CD14-positive monocyte (primary cell): ENCODE data around the gene CADM1. TPM values are rescaled to one million over a fixed set of nuclear protein-coding genes. Genes with fewer than 3 reads are reported as not detected.

Experiments
- DNase-seq, 3 donors: peaks; one replicate each; pipeline ENCODE4 v3.0.0-alpha.2; 2011 to 2022
- H2AFZ ChIP-seq: 2 replicates; pipeline ENCODE4 v1.6.0; 2012; ENCODE audit warnings: mild to moderate bottlenecking, low read depth, low read length, inconsistent platforms; ENCODE audit not compliant: insufficient read depth, poor library complexity, severe bottlenecking
- H3K27ac ChIP-seq, 2 donors: 1 replicate in 1 of 2; 2 replicates in 1 of 2; pipeline ENCODE4 v1.5.1; 2012 to 2013; ENCODE audit warnings: low read length in 2 of 2, control low read depth in 1 of 2, inconsistent platforms in 1 of 2, low read depth in 1 of 2, mild to moderate bottlenecking in 1 of 2
- H3K27me3 ChIP-seq, 2 donors: one replicate each; pipeline versions ENCODE4 v1.6.0 to v1.6.1; 2011 to 2013; ENCODE audit warnings: low read length in 2 of 2; ENCODE audit not compliant: control insufficient read depth in 2 of 2, insufficient read depth in 2 of 2
- H3K36me3 ChIP-seq, 2 donors: replicated peaks in 1 of 2; 1 replicate in 1 of 2; 2 replicates in 1 of 2; pipeline versions ENCODE4 v1.5.1 to v1.6.1; 2012 to 2013; ENCODE audit warnings: low read length in 2 of 2, control low read depth in 1 of 2, inconsistent platforms in 1 of 2, mild to moderate bottlenecking in 1 of 2; ENCODE audit not compliant: insufficient read depth in 2 of 2, control insufficient read depth in 1 of 2
- H3K4me1 ChIP-seq, 2 donors: 1 replicate in 1 of 2; 2 replicates in 1 of 2; pipeline versions ENCODE4 v1.5.1 to v1.6.1; 2012 to 2013; ENCODE audit warnings: low read length in 2 of 2, control low read depth in 1 of 2, inconsistent platforms in 1 of 2, mild to moderate bottlenecking in 1 of 2, moderate library complexity in 1 of 2; ENCODE audit not compliant: insufficient read depth in 2 of 2, control insufficient read depth in 1 of 2
- H3K4me2 ChIP-seq: replicated peaks from 2 replicates; pipeline ENCODE3; 2012; ENCODE audit warnings: low read length, moderate library complexity, mild to moderate bottlenecking; ENCODE audit not compliant: poor library complexity, severe bottlenecking; ENCODE audit errors: extremely low read depth
- H3K4me3 ChIP-seq, 3 experiments: fragments of 200-600 bp in 1 of 3; sonication (generic) in 1 of 3; replicated peaks in 1 of 3; 1 replicate in 2 of 3; 2 replicates in 1 of 3; pipeline ENCODE4 v1.5.1; 2011 to 2013; ENCODE audit warnings: low read length in 3 of 3, mild to moderate bottlenecking in 3 of 3, control low read depth in 2 of 3, low read depth in 2 of 3, inconsistent platforms in 1 of 3, moderate library complexity in 1 of 3
- H3K79me2 ChIP-seq: 2 replicates; pipeline ENCODE4 v1.6.0; 2012; ENCODE audit warnings: mild to moderate bottlenecking, control low read depth, inconsistent platforms, low read length, moderate library complexity; ENCODE audit not compliant: insufficient read depth
- H3K9ac ChIP-seq: 2 replicates; pipeline ENCODE4 v1.6.0; 2017; ENCODE audit warnings: low read length, mild to moderate bottlenecking; ENCODE audit not compliant: insufficient read depth, poor library complexity, severe bottlenecking
- H3K9me3 ChIP-seq, 2 donors: replicated peaks in 1 of 2; 1 replicate in 1 of 2; 2 replicates in 1 of 2; pipeline versions ENCODE4 v1.5.1 to v1.6.1; 2012 to 2013; ENCODE audit warnings: low read length in 2 of 2, control low read depth in 1 of 2; ENCODE audit not compliant: control insufficient read depth in 1 of 2, insufficient read depth in 1 of 2
- H4K20me1 ChIP-seq: 2 replicates; pipeline ENCODE4 v1.6.0; 2012; ENCODE audit warnings: mild to moderate bottlenecking, low read length, control low read depth, moderate library complexity; ENCODE audit not compliant: insufficient read depth
- H3K27ac Mint-ChIP-seq, 7 donors: one replicate each; pipeline ENCODE4 v1.8.0; 2020; ENCODE audit warnings: mild to moderate bottlenecking in 7 of 7, mixed read lengths in 7 of 7, moderate library complexity in 6 of 7, inconsistent platforms in 2 of 7
- H3K27me3 Mint-ChIP-seq, 3 donors: one replicate each; pipeline ENCODE4 v1.8.0; 2021 to 2022; ENCODE audit warnings: low read depth in 3 of 3, mild to moderate bottlenecking in 3 of 3, mixed read lengths in 3 of 3, moderate library complexity in 3 of 3, inconsistent platforms in 1 of 3
- H3K36me3 Mint-ChIP-seq, 2 donors: one replicate each; pipeline ENCODE4 v1.8.0; 2020; ENCODE audit warnings: mixed read lengths in 2 of 2, inconsistent platforms in 1 of 2, mild to moderate bottlenecking in 1 of 2
- H3K4me1 Mint-ChIP-seq: one replicate; pipeline ENCODE4 v1.8.0; 2020; ENCODE audit warnings: mild to moderate bottlenecking, mixed read lengths
- H3K4me3 Mint-ChIP-seq, 2 donors: one replicate each; pipeline ENCODE4 v1.8.0; 2020; ENCODE audit warnings: mild to moderate bottlenecking in 2 of 2, mixed read lengths in 2 of 2, moderate library complexity in 1 of 2
- H3K9me3 Mint-ChIP-seq, 7 donors: one replicate each; pipeline ENCODE4 v1.8.0; 2020 to 2022; ENCODE audit warnings: mixed read lengths in 7 of 7, mild to moderate bottlenecking in 6 of 7, moderate library complexity in 6 of 7, inconsistent platforms in 2 of 7
- WGBS: methylation state at CpG from one replicate; pipeline ENCODE4 v1.1.5; 2013; ENCODE audit warnings: missing lambda C conversion rate; ENCODE audit not compliant: insufficient coverage; 5-methylcytosine and 5-hydroxymethylcytosine counted together
- intact Hi-C, 2 donors: fragments of 100-400 bp; cut with micrococcal nuclease; formaldehyde crosslinking; loops; one replicate each; pipeline versions ENCODE4 v1.15.0 to v1.15.1; 2023
- polyA plus RNA-seq, 3 donors: library from polyadenylated mRNA; depleted of rRNA in 1 of 3; unstranded in 2 of 3; stranded (reverse) in 1 of 3; fragments of 300-500 nt in 2 of 3; fragments of >200 nt in 1 of 3; fragmentation: Illumina TruSeq in 2 of 3; gene quantifications; 1 replicate in 2 of 3; 2 replicates in 1 of 3; pipeline ENCODE4 v1.2.3, GENCODE V29; 2012 to 2021
- TF ChIP-seq, protein P1 (sequence below): fragments of 200-600 bp; IDR thresholded peaks from one replicate; pipeline ENCODE4 v1.8.0; 2022; ENCODE audit warnings: antibody characterized with exemption, mild to moderate bottlenecking

Gene CADM1
- polyA plus RNA-seq, 3 donors: not detected

- no peaks in the 10 kb centered on the region for H3K9me3 ChIP-seq
- no peaks in the 10 kb centered on the region for H3K36me3 Mint-ChIP-seq
- peaks cover 0 to 2% (median 0%) of the 10 kb centered on the region in 7 donors for H3K9me3 Mint-ChIP-seq
- no peaks in the 10 kb centered on the region for H3K27me3 ChIP-seq
- no peaks in the 10 kb centered on the region for H3K79me2 ChIP-seq
- no peak overlapping the region for H3K27ac ChIP-seq
- no peaks in the 10 kb centered on the region for H3K4me1 Mint-ChIP-seq
- H3K4me3 Mint-ChIP-seq: no peak overlapping the region
- peaks cover 2 to 3% (median 3%) of the 10 kb centered on the region in 3 donors for H3K27me3 Mint-ChIP-seq
- H3K4me3 ChIP-seq: no peak overlapping the region
- H4K20me1 ChIP-seq: no peaks in the 10 kb centered on the region
- H3K36me3 ChIP-seq: no peaks in the 10 kb centered on the region
- DNase-seq: no peak
- intact Hi-C loops: no loop called here
- H3K27ac Mint-ChIP-seq: no peak overlapping the region
- H3K4me1 ChIP-seq: no peaks in the 10 kb centered on the region
- H3K9ac ChIP-seq: no peak overlapping the region
- H2AFZ ChIP-seq: no peak overlapping the region
- no peak overlapping the region for H3K4me2 ChIP-seq
- TF ChIP-seq, protein P1, sequence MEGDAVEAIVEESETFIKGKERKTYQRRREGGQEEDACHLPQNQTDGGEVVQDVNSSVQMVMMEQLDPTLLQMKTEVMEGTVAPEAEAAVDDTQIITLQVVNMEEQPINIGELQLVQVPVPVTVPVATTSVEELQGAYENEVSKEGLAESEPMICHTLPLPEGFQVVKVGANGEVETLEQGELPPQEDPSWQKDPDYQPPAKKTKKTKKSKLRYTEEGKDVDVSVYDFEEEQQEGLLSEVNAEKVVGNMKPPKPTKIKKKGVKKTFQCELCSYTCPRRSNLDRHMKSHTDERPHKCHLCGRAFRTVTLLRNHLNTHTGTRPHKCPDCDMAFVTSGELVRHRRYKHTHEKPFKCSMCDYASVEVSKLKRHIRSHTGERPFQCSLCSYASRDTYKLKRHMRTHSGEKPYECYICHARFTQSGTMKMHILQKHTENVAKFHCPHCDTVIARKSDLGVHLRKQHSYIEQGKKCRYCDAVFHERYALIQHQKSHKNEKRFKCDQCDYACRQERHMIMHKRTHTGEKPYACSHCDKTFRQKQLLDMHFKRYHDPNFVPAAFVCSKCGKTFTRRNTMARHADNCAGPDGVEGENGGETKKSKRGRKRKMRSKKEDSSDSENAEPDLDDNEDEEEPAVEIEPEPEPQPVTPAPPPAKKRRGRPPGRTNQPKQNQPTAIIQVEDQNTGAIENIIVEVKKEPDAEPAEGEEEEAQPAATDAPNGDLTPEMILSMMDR: no peak
- WGBS: 88% methylated on average over 1 of the region's 3 CpGs
Observed at GRCh38 chr11:115199481-115200069, 304.6 kb downstream of the CADM1 start.

- 92% methylated on average over 9 of the region's 9 CpGs for WGBS
- TF ChIP-seq, protein P1: no peak
- no peak overlapping the region for H3K4me3 Mint-ChIP-seq
- no peaks in the 10 kb centered on the region for H3K36me3 ChIP-seq
- no peak overlapping the region for H2AFZ ChIP-seq
- no peak overlapping the region for H3K27ac Mint-ChIP-seq
- no peak overlapping the region for H3K4me2 ChIP-seq
- no peaks in the 10 kb centered on the region for H3K4me1 Mint-ChIP-seq
- H3K4me3 ChIP-seq: no peak overlapping the region
- H3K36me3 Mint-ChIP-seq: no peaks in the 10 kb centered on the region
- peaks cover 0 to 2% (median 0%) of the 10 kb centered on the region in 7 donors for H3K9me3 Mint-ChIP-seq
- H3K4me1 ChIP-seq: no peaks in the 10 kb centered on the region
- H3K27ac ChIP-seq: no peak overlapping the region
- peaks cover 2 to 3% (median 3%) of the 10 kb centered on the region in 3 donors for H3K27me3 Mint-ChIP-seq
- no peaks in the 10 kb centered on the region for H3K79me2 ChIP-seq
- H3K9ac ChIP-seq: no peak overlapping the region
- no peaks in the 10 kb centered on the region for H3K27me3 ChIP-seq
- no peak for DNase-seq
- H4K20me1 ChIP-seq: no peaks in the 10 kb centered on the region
- intact Hi-C loops: no loop called here
- H3K9me3 ChIP-seq: no peaks in the 10 kb centered on the region
Observed at GRCh38 chr11:115198321-115198741, 305.9 kb downstream of the CADM1 start.
